Spleen (tissue), 11 donors: Measurements from ENCODE around the gene LRATD1. TPM values are rescaled to one million over a fixed set of nuclear protein-coding genes. Genes with fewer than 3 reads are reported as not detected.

Source experiments
- DNase-seq: peaks from one replicate; pipeline ENCODE4 v3.0.0-alpha.2; 2020
- H3K27ac ChIP-seq, 8 donors: fragments of 200-600 bp; sonication (generic) in 7 of 8; 1 replicate in 4 of 8; 2 replicates in 4 of 8; pipeline versions ENCODE4 v1.5.0 to v1.8.0; 2016 to 2021; ENCODE audit warnings: inconsistent platforms in 4 of 8, mild to moderate bottlenecking in 4 of 8, moderate library complexity in 1 of 8
- H3K27me3 ChIP-seq, 7 donors: fragments of 200-600 bp; sonication (generic) in 6 of 7; replicated peaks in 1 of 7; 1 replicate in 4 of 7; 2 replicates in 3 of 7; pipeline versions ENCODE4 v1.5.0 to v1.8.0; 2016 to 2021; ENCODE audit warnings: inconsistent platforms in 3 of 7, mild to moderate bottlenecking in 1 of 7
- H3K36me3 ChIP-seq, 6 donors: fragments of 200-600 bp; sonication (generic) in 5 of 6; 1 replicate in 4 of 6; 2 replicates in 2 of 6; pipeline versions ENCODE4 v1.5.0 to v1.8.0; 2016 to 2021; ENCODE audit warnings: inconsistent platforms in 2 of 6
- H3K4me1 ChIP-seq, 6 donors: fragments of 200-600 bp; sonication (generic) in 5 of 6; 1 replicate in 3 of 6; 2 replicates in 3 of 6; pipeline versions ENCODE4 v1.5.0 to v1.8.0; 2016 to 2021; ENCODE audit warnings: inconsistent platforms in 3 of 6
- H3K4me3 ChIP-seq, 8 donors: fragments of 200-600 bp; sonication (generic) in 7 of 8; 1 replicate in 4 of 8; 2 replicates in 4 of 8; pipeline versions ENCODE4 v1.5.0 to v1.8.0; 2016 to 2021; ENCODE audit warnings: inconsistent platforms in 4 of 8, mild to moderate bottlenecking in 4 of 8, moderate library complexity in 2 of 8
- H3K9me3 ChIP-seq, 8 donors: fragments of 200-600 bp; sonication (generic) in 7 of 8; 1 replicate in 4 of 8; 2 replicates in 4 of 8; pipeline versions ENCODE4 v1.5.0 to v1.8.0; 2016 to 2021; ENCODE audit warnings: inconsistent platforms in 4 of 8
- CTCF ChIP-seq, 11 experiments: fragments of 200-600 bp in 7 of 11; fragments of 450-650 bp in 4 of 11; sonication (generic) in 4 of 11; IDR thresholded peaks in 8 of 11; conservative IDR thresholded peaks in 3 of 11; 1 replicate in 7 of 11; 2 replicates in 4 of 11; pipeline versions ENCODE4 v1.4.0 to v1.8.0; 2016 to 2021; ENCODE audit warnings: antibody characterized with exemption in 11 of 11, inconsistent platforms in 4 of 11, mild to moderate bottlenecking in 1 of 11
- POLR2A ChIP-seq, 3 donors: fragments of 450-650 bp; IDR thresholded peaks; one replicate each; pipeline ENCODE4 v1.5.1; 2017; ENCODE audit warnings: antibody characterized with exemption in 3 of 3, mild to moderate bottlenecking in 1 of 3
- POLR2AphosphoS5 ChIP-seq, 3 donors: sonication (generic); formaldehyde crosslinking; IDR thresholded peaks; one replicate each; pipeline ENCODE4 v1.5.1; 2017; ENCODE audit warnings: antibody characterized with exemption in 3 of 3
- WGBS, 5 donors: extraction: QIAGEN DNeasy Blood & Tissue Kit in 3 of 5; methylation state at CpG; one replicate each; pipeline versions ENCODE4 v1.1.5 to v1.1.7; 2013 to 2018; 5-methylcytosine and 5-hydroxymethylcytosine counted together
- intact Hi-C: fragments of 100-400 bp; cut with DNase I; formaldehyde crosslinking; loops from one replicate; pipeline ENCODE4 v1.15.0; 2023; ENCODE audit warnings: low total_unique reads
- polyA plus RNA-seq, 3 donors: library from polyadenylated mRNA; stranded (reverse); fragments of 200-250 nt; gene quantifications; one replicate each; pipeline ENCODE4 v1.2.1, GENCODE V29; 2013
- total RNA-seq, 7 donors: library from RNA; depleted of rRNA in 3 of 7; stranded (reverse); fragments of >200 nt in 3 of 7; fragmentation: NEBNext Ultra II Directional in 4 of 7; extraction: Animal tissue kit (Norgen Biotek cat#: 25700) in 4 of 7; gene quantifications; one replicate each; pipeline versions ENCODE4 v1.1.0 to v1.2.1, GENCODE V29; 2016 to 2021
- donor health status: healthy with polysubstance abuse.
- donor health status: DM: no; HTN: no; CAD: no; lungs with moderate emphysema.
- donor health status: DM: no; HTN: no; CAD: no.
- donor health status: Bipolar disorder and iron deficiency.
- donor health status: healthy.
- donor health status: DM: no; HTN: no; CAD: no.
- donor health status: DM: yes; HTN: yes; CAD: no.

LRATD1 gene
- total and polyA plus RNA-seq, 10 donors: 0.13 to 1.1 (median 0.31) TPM

- Histone ChIP-seq H3K4me1 (peaks cover 0 to 20% (median 10%) of the 10 kb centered on the region in 6 donors), H3K4me3 (no peak overlapping the region), H3K27ac (no peak overlapping the region), H3K9me3 (peaks cover 0 to under 1% (median 0%) of the 10 kb centered on the region in 8 donors), H3K36me3 (no peaks in the 10 kb centered on the region), H3K27me3 (peaks cover 0 to 52% (median 26%) of the 10 kb centered on the region in 7 donors)
- 60 to 83% (median 77%) methylated on average over 2 of the region's 2 CpGs for WGBS, 5 donors
- TF ChIP-seq POLR2AphosphoS5 (IDR thresholded peaks at IDR 0.05) (no peak), POLR2A (IDR thresholded peaks at IDR 0.05) (no peak), CTCF (IDR thresholded peaks at IDR 0.05 in 8 of 11, conservative IDR thresholded peaks at IDR 0.05 in 3 of 11) (no peak)
- intact Hi-C loops: no loop called here
- DNase-seq: no peak
These were observed 3.6 kb upstream of the LRATD1 start for GRCh38 chr2:14628901-14629300.

GRCh38 chr2:14631406-14632040 is 994 bp upstream of the LRATD1 start:
- H3K4me1 ChIP-seq: peaks cover 0 to 35% (median 19%) of the 10 kb centered on the region in 6 donors
- no peaks in the 10 kb centered on the region for H3K36me3 ChIP-seq
- peaks cover 0 to 73% (median 45%) of the 10 kb centered on the region in 7 donors for H3K27me3 ChIP-seq
- whole genome bisulfite sequencing, 5 donors: 49 to 57% (median 50%) methylated on average over 3 of the region's 3 CpGs
- H3K4me3 ChIP-seq: peak overlapping the region in 1 of 8 donors; percentile 41
- no peak for TF ChIP-seq POLR2A (IDR thresholded peaks at IDR 0.05)
- no peak overlapping the region for H3K27ac ChIP-seq
- intact Hi-C loops: no loop called here
- H3K9me3 ChIP-seq: peaks cover 0 to 7% (median 0%) of the 10 kb centered on the region in 8 donors
- DNase-seq: no peak

- no peak for DNase-seq
These were observed 544 bp downstream of the LRATD1 start for GRCh38 chr2:14633061-14633460.

GRCh38 chr2:14633461-14634181 is 1.1 kb downstream of the LRATD1 start:
- no peak for TF ChIP-seq CTCF (IDR thresholded peaks at IDR 0.05 in 8 of 11, conservative IDR thresholded peaks at IDR 0.05 in 3 of 11)
- TF ChIP-seq POLR2AphosphoS5 (IDR thresholded peaks at IDR 0.05): no peak
- TF ChIP-seq POLR2A (IDR thresholded peaks at IDR 0.05): no peak
- no peak overlapping the region for H3K27ac ChIP-seq

More at GRCh38 chr2:14633061-14633460, 544 bp downstream of the LRATD1 start:
- H3K4me1 ChIP-seq: peaks cover 0 to 35% (median 19%) of the 10 kb centered on the region in 6 donors
- 6 to 21% (median 10%) methylated on average over 13 of the region's 13 CpGs for WGBS, 5 donors
- H3K27ac ChIP-seq: no peak overlapping the region
- H3K36me3 ChIP-seq: no peaks in the 10 kb centered on the region
- TF ChIP-seq POLR2AphosphoS5 (IDR thresholded peaks at IDR 0.05) (no peak), CTCF (IDR thresholded peaks at IDR 0.05 in 8 of 11, conservative IDR thresholded peaks at IDR 0.05 in 3 of 11) (no peak), POLR2A (IDR thresholded peaks at IDR 0.05) (no peak)
- peak overlapping the region in 4 of 8 donors; percentile 32 to 59 (median 37) for H3K4me3 ChIP-seq
- peaks cover 0 to 7% (median 0%) of the 10 kb centered on the region in 8 donors for H3K9me3 ChIP-seq
- intact Hi-C loops: no loop called here
- H3K27me3 ChIP-seq: peaks cover 0 to 87% (median 45%) of the 10 kb centered on the region in 7 donors

More at GRCh38 chr2:14633461-14634181, 1.1 kb downstream of the LRATD1 start:
- 5 to 15% (median 8%) methylated on average over 25 to 42 of the region's 42 CpGs for WGBS, 5 donors
- H3K9me3 ChIP-seq: peaks cover 0 to 7% (median 0%) of the 10 kb centered on the region in 8 donors
- DNase-seq: no peak
- H3K36me3 ChIP-seq: no peaks in the 10 kb centered on the region
- H3K27me3 ChIP-seq: peaks cover 0 to 87% (median 45%) of the 10 kb centered on the region in 7 donors
- peaks cover 0 to 35% (median 19%) of the 10 kb centered on the region in 6 donors for H3K4me1 ChIP-seq
- peak overlapping the region in 6 of 8 donors; percentile 6 to 59 (median 34) for H3K4me3 ChIP-seq
- intact Hi-C loops: no loop called here
